ENCODE results near the gene NOP14. TPM values are rescaled to one million over a fixed set of nuclear protein-coding genes. Genes with fewer than 3 reads are reported as not detected.

The NOP14 gene
- total RNA-seq, 6 experiments from 2014 or later, result 34.8 to 39.4 (median 37.0) TPM

- Mint-ChIP-seq H3K27me3 (ENCODE audit: insufficient read depth) (peaks cover 12% of the 10 kb centered on the region), H3K27ac (no peak overlapping the region), H3K36me3 (ENCODE audit: low read depth) (peaks cover 41% of the 10 kb centered on the region), H3K4me1 (ENCODE audit: low read depth) (no peaks in the 10 kb centered on the region), H3K9me3 (no peaks in the 10 kb centered on the region; the same call in 1 of the 2 replicates), H3K4me3 (no peak overlapping the region)
- no peak for TF ChIP-seq CTCF (IDR thresholded peaks at IDR 0.05)
- DNase-seq, result no peak
Observed at GRCh38 chr4:2944586-2945526, 18.4 kb downstream of the NOP14 start.

- H3K36me3 Mint-ChIP-seq (ENCODE audit: low read depth), result peaks cover 40% of the 10 kb centered on the region
- no peak overlapping the region for H3K27ac Mint-ChIP-seq
- H3K9me3 Mint-ChIP-seq, result no peaks in the 10 kb centered on the region; the same call in 1 of the 2 replicates
- no peak for DNase-seq
- no peak for TF ChIP-seq CTCF (IDR thresholded peaks at IDR 0.05)
- H3K27me3 Mint-ChIP-seq (ENCODE audit: insufficient read depth), result peaks cover 12% of the 10 kb centered on the region
- no peaks in the 10 kb centered on the region for H3K4me1 Mint-ChIP-seq (ENCODE audit: low read depth)
- H3K4me3 Mint-ChIP-seq, result no peak overlapping the region
Observed at GRCh38 chr4:2944091-2944482, 19.1 kb downstream of the NOP14 start.

- Mint-ChIP-seq H3K27me3 (ENCODE audit: insufficient read depth) (peaks cover 12% of the 10 kb centered on the region), H3K27ac (no peak overlapping the region), H3K4me1 (ENCODE audit: low read depth) (no peaks in the 10 kb centered on the region), H3K36me3 (ENCODE audit: low read depth) (peaks cover 42% of the 10 kb centered on the region), H3K4me3 (no peak overlapping the region), H3K9me3 (no peaks in the 10 kb centered on the region; the same call in 1 of the 2 replicates)
- no peak for TF ChIP-seq CTCF (IDR thresholded peaks at IDR 0.05)
- no peak for DNase-seq
Observed at GRCh38 chr4:2943364-2944090, 19.7 kb downstream of the NOP14 start.

GRCh38 chr4:2942532-2943363 lies 20.5 kb downstream of the NOP14 start:
- Mint-ChIP-seq H3K27ac (peak overlapping the region; percentile 6; the same call in 1 of the 2 replicates), H3K4me1 (ENCODE audit: low read depth) (no peaks in the 10 kb centered on the region), H3K36me3 (ENCODE audit: low read depth) (peaks cover 47% of the 10 kb centered on the region), H3K4me3 (no peak overlapping the region), H3K27me3 (ENCODE audit: insufficient read depth) (peaks cover 16% of the 10 kb centered on the region), H3K9me3 (no peaks in the 10 kb centered on the region; the same call in 1 of the 2 replicates)
- TF ChIP-seq CTCF (IDR thresholded peaks at IDR 0.05), result no peak
- no peak for DNase-seq

GRCh38 chr4:2942037-2942531 lies 21.1 kb downstream of the NOP14 start:
- DNase-seq, result no peak
- H3K4me3 Mint-ChIP-seq, result no peak overlapping the region
- H3K36me3 Mint-ChIP-seq (ENCODE audit: low read depth), result peaks cover 47% of the 10 kb centered on the region
- H3K27me3 Mint-ChIP-seq (ENCODE audit: insufficient read depth), result peaks cover 16% of the 10 kb centered on the region
- TF ChIP-seq CTCF (IDR thresholded peaks at IDR 0.05), result no peak
- H3K27ac Mint-ChIP-seq, result peak overlapping the region; percentile 6; the same call in 1 of the 2 replicates
- H3K4me1 Mint-ChIP-seq (ENCODE audit: low read depth), result peaks cover 2% of the 10 kb centered on the region
- no peaks in the 10 kb centered on the region; the same call in 1 of the 2 replicates for H3K9me3 Mint-ChIP-seq

All from HFFc6 (cell line).